Thyroid gland (tissue), 4 donors: ENCODE data around the gene OR10T2. TPM values are rescaled to one million over a fixed set of nuclear protein-coding genes. Genes with fewer than 3 reads are reported as not detected.
"Not testable (repeated sequence)": the region's sequence is repeated elsewhere in the genome, so short reads cannot be mapped to it uniquely, and the experiment has no call there.

Source experiments
- DNase-seq, 2 donors: peaks; one replicate each; pipeline ENCODE4 v3.0.0-alpha.2; 2019
- H3K27ac ChIP-seq, 3 donors: fragments of 200-600 bp; sonication (generic); 1 replicate in 2 of 3; 2 replicates in 1 of 3; pipeline ENCODE4 v1.5.1; 2016 to 2019; ENCODE audit warnings: mild to moderate bottlenecking in 1 of 3, moderate library complexity in 1 of 3
- H3K27me3 ChIP-seq: fragments of 200-600 bp; sonication (generic); one replicate; pipeline ENCODE4 v1.5.1; 2019
- H3K36me3 ChIP-seq, 2 donors: fragments of 200-600 bp; sonication (generic); one replicate each; pipeline ENCODE4 v1.5.1; 2016 to 2019
- H3K4me1 ChIP-seq, 2 donors: fragments of 200-600 bp; sonication (generic); one replicate each; pipeline ENCODE4 v1.5.1; 2017 to 2019
- H3K4me3 ChIP-seq, 3 donors: fragments of 200-600 bp; sonication (generic); replicated peaks in 1 of 3; 1 replicate in 2 of 3; 2 replicates in 1 of 3; pipeline ENCODE4 v1.5.1; 2016; ENCODE audit warnings: mild to moderate bottlenecking in 1 of 3
- H3K9me3 ChIP-seq: fragments of 200-600 bp; sonication (generic); one replicate; pipeline ENCODE4 v1.5.1; 2017
- POLR2A ChIP-seq, 2 donors: fragments of 450-650 bp; IDR thresholded peaks; one replicate each; pipeline ENCODE4 v1.6.1; 2017; ENCODE audit warnings: antibody characterized with exemption in 2 of 2, mild to moderate bottlenecking in 2 of 2, moderate library complexity in 1 of 2
- WGBS, 2 donors: methylation state at CpG; one replicate each; pipeline ENCODE4 v1.1.5; 2017; 5-methylcytosine and 5-hydroxymethylcytosine counted together
- intact Hi-C: fragments of 100-400 bp; cut with DNase I; formaldehyde crosslinking; loops from one replicate; pipeline ENCODE4 v1.15.1; 2023
- total RNA-seq, 4 donors: library from RNA; depleted of rRNA; stranded (reverse); fragments of >200 nt; gene quantifications; one replicate each; pipeline ENCODE4 v1.2.3, GENCODE V29; 2016
- TF ChIP-seq, protein P1 (sequence below), 6 experiments: fragments of 200-600 bp in 3 of 6; fragments of 450-650 bp in 3 of 6; sonication (generic) in 3 of 6; IDR thresholded peaks; one replicate each; pipeline ENCODE4 v1.5.1; 2016 to 2019; ENCODE audit warnings: antibody characterized with exemption in 6 of 6, mild to moderate bottlenecking in 2 of 6, inconsistent platforms in 1 of 6, moderate library complexity in 1 of 6

Gene OR10T2
- total RNA-seq, 4 donors from 2014 or later, result not detected

DNA sequence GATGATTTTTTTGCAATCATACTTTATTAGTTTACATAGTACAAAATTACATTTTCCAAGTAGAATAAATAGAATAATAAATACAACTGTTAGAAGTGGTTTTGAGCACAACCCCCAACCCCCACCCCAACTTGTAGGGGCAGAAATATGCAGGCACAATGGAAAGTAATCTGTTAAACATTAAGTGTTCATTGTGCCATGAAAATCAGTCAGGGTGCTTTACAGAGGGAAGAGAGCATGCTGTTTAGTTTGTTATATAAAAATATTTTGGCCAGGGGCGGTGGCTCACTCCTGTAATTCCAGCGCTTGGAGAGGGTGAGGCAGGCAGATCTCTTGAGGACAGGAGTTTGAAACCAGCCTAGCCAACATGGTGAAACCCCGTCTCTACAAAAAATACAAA lies 2.6 kb downstream of the OR10T2 start:
- Histone ChIP-seq H3K36me3 (no peaks in the 10 kb centered on the region), H3K4me3 (no peak overlapping the region), H3K27ac (no peak overlapping the region), H3K27me3 (no peaks in the 10 kb centered on the region), H3K9me3 (no peaks in the 10 kb centered on the region), H3K4me1 (no peaks in the 10 kb centered on the region)
- WGBS, 2 donors, result 73 to 82% methylated on average over 3 of the region's 3 CpGs
- intact Hi-C loops, result no loop called here
- no peak for DNase-seq
- TF ChIP-seq, protein P1, sequence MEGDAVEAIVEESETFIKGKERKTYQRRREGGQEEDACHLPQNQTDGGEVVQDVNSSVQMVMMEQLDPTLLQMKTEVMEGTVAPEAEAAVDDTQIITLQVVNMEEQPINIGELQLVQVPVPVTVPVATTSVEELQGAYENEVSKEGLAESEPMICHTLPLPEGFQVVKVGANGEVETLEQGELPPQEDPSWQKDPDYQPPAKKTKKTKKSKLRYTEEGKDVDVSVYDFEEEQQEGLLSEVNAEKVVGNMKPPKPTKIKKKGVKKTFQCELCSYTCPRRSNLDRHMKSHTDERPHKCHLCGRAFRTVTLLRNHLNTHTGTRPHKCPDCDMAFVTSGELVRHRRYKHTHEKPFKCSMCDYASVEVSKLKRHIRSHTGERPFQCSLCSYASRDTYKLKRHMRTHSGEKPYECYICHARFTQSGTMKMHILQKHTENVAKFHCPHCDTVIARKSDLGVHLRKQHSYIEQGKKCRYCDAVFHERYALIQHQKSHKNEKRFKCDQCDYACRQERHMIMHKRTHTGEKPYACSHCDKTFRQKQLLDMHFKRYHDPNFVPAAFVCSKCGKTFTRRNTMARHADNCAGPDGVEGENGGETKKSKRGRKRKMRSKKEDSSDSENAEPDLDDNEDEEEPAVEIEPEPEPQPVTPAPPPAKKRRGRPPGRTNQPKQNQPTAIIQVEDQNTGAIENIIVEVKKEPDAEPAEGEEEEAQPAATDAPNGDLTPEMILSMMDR (IDR thresholded peaks at IDR 0.05), result no peak
- no peak for TF ChIP-seq POLR2A (IDR thresholded peaks at IDR 0.05)

- no peak for DNase-seq
- Histone ChIP-seq H3K36me3 (no peaks in the 10 kb centered on the region), H3K27ac (no peak overlapping the region), H3K27me3 (no peaks in the 10 kb centered on the region), H3K4me1 (no peaks in the 10 kb centered on the region), H3K9me3 (no peaks in the 10 kb centered on the region), H3K4me3 (no peak overlapping the region)
- 93 to 97% methylated on average over 5 of the region's 5 CpGs for WGBS, 2 donors
- no peak for TF ChIP-seq POLR2A (IDR thresholded peaks at IDR 0.05)
- TF ChIP-seq, protein P1 (IDR thresholded peaks at IDR 0.05), result no peak
- intact Hi-C loops, result no loop called here
Observed at GRCh38 chr1:158393476-158393875, 5.8 kb downstream of the OR10T2 start.

GRCh38 chr1:158391099-158391498 lies 8.2 kb downstream of the OR10T2 start:
- TF ChIP-seq, protein P1 (IDR thresholded peaks at IDR 0.05), result no peak
- no peak for TF ChIP-seq POLR2A (IDR thresholded peaks at IDR 0.05)
- no peak for DNase-seq
- H3K27ac ChIP-seq, result no peak overlapping the region
- no peaks in the 10 kb centered on the region for H3K4me1 ChIP-seq
- intact Hi-C loops, result no loop called here
- H3K36me3 ChIP-seq, result no peaks in the 10 kb centered on the region
- no peaks in the 10 kb centered on the region for H3K27me3 ChIP-seq
- H3K4me3 ChIP-seq, result no peak overlapping the region
- no peaks in the 10 kb centered on the region for H3K9me3 ChIP-seq

GRCh38 chr1:158390331-158390730 lies 8.9 kb downstream of the OR10T2 start:
- Histone ChIP-seq H3K4me3 (no peak overlapping the region), H3K36me3 (no peaks in the 10 kb centered on the region), H3K27me3 (no peaks in the 10 kb centered on the region), H3K9me3 (no peaks in the 10 kb centered on the region), H3K27ac (no peak overlapping the region), H3K4me1 (no peaks in the 10 kb centered on the region)
- 41 to 57% methylated on average over 1 of the region's 1 CpG for WGBS, 2 donors
- TF ChIP-seq, protein P1 (IDR thresholded peaks at IDR 0.05), result no peak
- TF ChIP-seq POLR2A (IDR thresholded peaks at IDR 0.05), result no peak
- DNase-seq, result no peak
- intact Hi-C loops, result no loop called here

GRCh38 chr1:158374860-158375259 lies 24.4 kb downstream of the OR10T2 start:
- H3K36me3 ChIP-seq, result no peaks in the 10 kb centered on the region
- H3K27ac ChIP-seq, result no peak overlapping the region
- no peaks in the 10 kb centered on the region for H3K27me3 ChIP-seq
- no peak overlapping the region for H3K4me3 ChIP-seq
- H3K4me1 ChIP-seq, result no peaks in the 10 kb centered on the region
- intact Hi-C loops, result no loop called here
- TF ChIP-seq, protein P1 (IDR thresholded peaks at IDR 0.05), result no peak
- no peak for TF ChIP-seq POLR2A (IDR thresholded peaks at IDR 0.05)
- 72 to 84% methylated on average over 1 of the region's 1 CpG for WGBS, 2 donors
- no peak for DNase-seq
- no peaks in the 10 kb centered on the region for H3K9me3 ChIP-seq

GRCh38 chr1:158374101-158374500 lies 25.2 kb downstream of the OR10T2 start:
- H3K4me1 ChIP-seq, intact Hi-C loops, DNase-seq, H3K27ac ChIP-seq, H3K4me3 ChIP-seq, H3K27me3 ChIP-seq, H3K36me3 ChIP-seq, H3K9me3 ChIP-seq: not testable (repeated sequence)
- WGBS, 2 donors, result 91 to 98% methylated on average over 12 to 13 of the region's 25 CpGs
